HG02759 (cell line): ENCODE data around the gene SLC7A1.

Source experiments
- ATAC-seq: cut with Tn5 transposase; IDR thresholded peaks from one replicate; pipeline ENCODE4 v1.9.1; 2021; ENCODE audit warnings: mild to moderate bottlenecking, moderate library complexity; ENCODE audit not compliant: unreplicated experiment

SLC7A1 gene

DNA sequence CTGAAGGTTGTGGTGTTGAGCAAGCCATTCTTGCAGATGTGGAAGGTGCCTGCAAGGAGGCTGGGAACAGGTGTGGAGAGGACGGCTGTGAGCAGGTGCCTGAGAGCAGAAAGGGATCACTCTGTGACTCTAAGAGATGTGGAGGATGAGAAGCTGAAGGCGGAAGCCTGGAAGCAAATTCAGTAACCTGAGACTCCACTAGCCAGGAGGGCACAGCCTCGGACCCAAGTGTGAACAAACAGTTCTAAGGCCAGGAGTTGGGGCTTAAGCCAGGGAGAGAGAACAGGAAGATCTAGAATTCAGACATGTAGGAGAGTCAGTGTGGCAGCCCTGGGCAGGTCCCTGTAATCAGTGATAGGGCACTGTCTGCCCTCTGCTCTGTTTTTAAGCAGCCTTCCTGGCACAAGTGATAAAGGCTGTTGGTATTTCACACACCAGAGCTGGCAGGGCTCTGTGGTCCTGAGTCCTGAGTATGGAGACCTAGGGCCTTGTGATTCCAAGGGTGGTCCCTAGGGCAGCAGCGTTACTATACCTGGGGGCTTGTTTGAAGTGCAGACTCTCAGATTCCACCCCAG, 131.3 kb downstream of the SLC7A1 start:
- no peak for ATAC-seq

DNA sequence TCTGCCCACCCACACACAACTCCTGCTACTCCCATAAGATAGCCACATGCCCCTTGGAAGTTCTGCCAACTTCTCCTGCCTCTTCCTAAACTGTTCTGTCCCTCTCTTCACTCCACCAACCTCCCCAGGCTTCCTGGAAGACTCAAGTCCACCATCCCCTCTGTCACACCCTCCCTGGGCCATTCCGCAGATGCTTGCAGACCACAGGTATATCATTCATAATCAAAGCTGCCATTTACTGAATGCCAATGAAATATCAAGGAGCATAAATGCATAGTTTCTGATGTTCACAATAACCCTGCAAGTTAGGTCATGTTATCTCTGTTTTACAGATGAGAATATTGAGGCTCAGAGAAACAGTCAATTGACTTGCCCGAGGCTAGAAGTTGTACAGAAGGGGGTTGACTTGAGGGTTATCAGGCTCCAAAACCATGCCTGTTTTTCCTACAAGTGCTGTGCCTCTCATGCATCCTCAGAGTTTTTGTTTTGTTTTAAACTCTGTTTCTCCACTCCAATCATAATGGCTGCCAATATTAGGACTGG, 135.6 kb downstream of the SLC7A1 start:
- no peak for ATAC-seq
